Activated CD4-positive, alpha-beta T cell treated with anti-CD3 and anti-CD28 coated beads for 1 hour (primary cell): Measurements from ENCODE around the gene CPTP.
"Not testable (repeated sequence)": the region's sequence is repeated elsewhere in the genome, so short reads cannot be mapped to it uniquely, and the experiment has no call there.

ENCODE experiments used
- DNase-seq: peaks from one replicate; pipeline ENCODE4 v3.0.0-alpha.2; 2020

The CPTP gene

GRCh38 chr1:1352786-1353388 lies 28.3 kb downstream of the CPTP start:
- DNase-seq = no peak

GRCh38 chr1:1353389-1354151 lies 29.0 kb downstream of the CPTP start:
- DNase-seq = no peak

GRCh38 chr1:1354271-1355247 lies 30.0 kb downstream of the CPTP start:
- no peak for DNase-seq

- no peak for DNase-seq
Observed at GRCh38 chr1:1355416-1355815, 30.8 kb downstream of the CPTP start.

GRCh38 chr1:1356166-1356795 lies 31.7 kb downstream of the CPTP start:
- no peak for DNase-seq

GRCh38 chr1:1356796-1357401 lies 32.3 kb downstream of the CPTP start:
- DNase-seq = no peak

- DNase-seq = no peak
Observed at GRCh38 chr1:1357871-1358432, 33.4 kb downstream of the CPTP start.

- no peak for DNase-seq
Observed at GRCh38 chr1:1358433-1359271, 34.0 kb downstream of the CPTP start, which contains the start of gene MXRA8. Gene MXRA8 (minus strand): TSS chr1:1358555. CDS start chr1:1358504, 51 bp downstream.

- no peak for DNase-seq
Observed at GRCh38 chr1:1359308-1359663, 34.7 kb downstream of the CPTP start.

GRCh38 chr1:1359664-1360468 lies 35.3 kb downstream of the CPTP start:
- DNase-seq = no peak

- DNase-seq = no peak
Observed at GRCh38 chr1:1360506-1361169, 36.0 kb downstream of the CPTP start.

- DNase-seq = no peak
Observed at GRCh38 chr1:1361233-1361981, 36.8 kb downstream of the CPTP start.

- no peak for DNase-seq
Observed at GRCh38 chr1:1361982-1362423, 37.4 kb downstream of the CPTP start.

- no peak for DNase-seq
Observed at GRCh38 chr1:1364266-1364665, 39.7 kb downstream of the CPTP start.

- DNase-seq = no peak
Observed at GRCh38 chr1:1365875-1366698, 41.5 kb downstream of the CPTP start.

GRCh38 chr1:1366699-1367066 lies 42.1 kb downstream of the CPTP start:
- DNase-seq = no peak

- no peak for DNase-seq
Observed at GRCh38 chr1:1367315-1367714, 42.7 kb downstream of the CPTP start.

GRCh38 chr1:1370094-1370493 lies 45.5 kb downstream of the CPTP start:
- DNase-seq = not testable (repeated sequence)
